A549 (cell line): Measurements from ENCODE around the gene BMPR2. TPM values are rescaled to one million over a fixed set of nuclear protein-coding genes. Genes with fewer than 3 reads are reported as not detected.

ENCODE experiments used
- ATAC-seq, 2 experiments: fragments of 200-7000 bp in 1 of 2; fragments of >200 bp in 1 of 2; cut with Nextera tagmentation in 1 of 2; cut with Tn5 transposase in 1 of 2; 3 replicates each; pipeline versions ENCODE4 v1.8.0 to v1.9.1; 2018 to 2020; ENCODE audit warnings: mild to moderate bottlenecking in 1 of 2, moderate library complexity in 1 of 2
- CTCF ChIA-PET: fragments of 300-600 bp; sonication (Branson Sonifier 250); formaldehyde crosslinking; extraction: SDS; loops from one replicate; lab custom pipeline; 2021; ENCODE audit warnings: antibody characterized with exemption, inconsistent platforms; lab: Yijun Ruan, JAX
- POLR2A ChIA-PET: fragments of 350-600 bp; formaldehyde crosslinking; extraction: SDS; loops from one replicate; lab custom pipeline; 2021; ENCODE audit warnings: antibody characterized with exemption, inconsistent platforms; lab: Yijun Ruan, JAX
- DNase-seq, 2 experiments: peaks; one replicate each; pipeline versions ENCODE4 v3.0.0 to v3.0.0-alpha.2; 2011 to 2016; ENCODE audit warnings: low read depth in 1 of 2, low spot score in 1 of 2
- FAIRE-seq: peaks from 2 replicates; lab custom pipeline; 2011; peaks lifted over from hg19 to GRCh38; lab: Jason Lieb, UNC
- H3K27ac ChIP-seq, 2 experiments: fragments of >200 bp; sonication (Bioruptor Twin); formaldehyde crosslinking; 3 replicates each; pipeline ENCODE4 v1.5.1; 2016 to 2017
- H3K4me1 ChIP-seq: fragments of >200 bp; sonication (Bioruptor Twin); formaldehyde crosslinking; 3 replicates; pipeline ENCODE4 v1.6.1; 2016
- H3K4me2 ChIP-seq: fragments of >200 bp; sonication (Bioruptor Twin); formaldehyde crosslinking; 3 replicates; pipeline ENCODE4 v1.6.1; 2016
- H3K4me3 ChIP-seq: fragments of >200 bp; sonication (Bioruptor Twin); formaldehyde crosslinking; 3 replicates; pipeline ENCODE4 v1.5.1; 2016
- H3K9me3 ChIP-seq: fragments of >200 bp; sonication (Bioruptor Twin); formaldehyde crosslinking; 3 replicates; pipeline ENCODE4 v1.6.1; 2016
- CBX2 ChIP-seq: fragments of 200-600 bp; sonication (generic); IDR thresholded peaks from 2 replicates; pipeline ENCODE4 v1.6.1; 2016; ENCODE audit warnings: low read depth, mild to moderate bottlenecking, borderline replicate concordance
- CBX8 ChIP-seq: fragments of 200-600 bp; sonication (generic); IDR thresholded peaks from 2 replicates; pipeline ENCODE4 v1.6.1; 2016
- CEBPB ChIP-seq, 2 experiments: fragments of >200 bp in 1 of 2; sonication (Bioruptor Twin) in 1 of 2; formaldehyde crosslinking in 1 of 2; IDR thresholded peaks; 2 replicates each; pipeline ENCODE4 v1.6.1; 2012 to 2016
- CHD4 ChIP-seq: fragments of 200-600 bp; sonication (generic); IDR thresholded peaks from 2 replicates; pipeline ENCODE4 v1.6.1; 2016; ENCODE audit warnings: antibody characterized with exemption, mild to moderate bottlenecking, borderline replicate concordance
- CTCF ChIP-seq: fragments of >200 bp; sonication (Bioruptor Twin); formaldehyde crosslinking; IDR thresholded peaks from 3 replicates; pipeline ENCODE4 v1.5.1; 2016
- E2F6 ChIP-seq: IDR thresholded peaks from 2 replicates; pipeline ENCODE4 v1.6.1; 2012; ENCODE audit warnings: low read depth, borderline replicate concordance
- EHF ChIP-seq: fragments of 250-450 bp; sonication (Bioruptor Pico); IDR thresholded peaks from 2 replicates; pipeline ENCODE4 v1.5.0; 2020; ENCODE audit warnings: mild to moderate bottlenecking
- EHMT2 ChIP-seq: fragments of 200-600 bp; sonication (generic); IDR thresholded peaks from 2 replicates; pipeline ENCODE4 v1.6.1; 2016; ENCODE audit warnings: antibody characterized with exemption, low read depth, mild to moderate bottlenecking, moderate library complexity
- ELK1 ChIP-seq: fragments of 150-350 bp; IDR thresholded peaks from 2 replicates; pipeline ENCODE4 v1.6.1; 2014; ENCODE audit warnings: low read depth, mild to moderate bottlenecking, low read length
- EP300 ChIP-seq, 2 experiments: fragments of >200 bp; sonication (Bioruptor Twin); formaldehyde crosslinking; IDR thresholded peaks; 2 replicates in 1 of 2; 3 replicates in 1 of 2; pipeline ENCODE4 v1.6.1; 2016 to 2017
- FOSB ChIP-seq: fragments of 250-450 bp; sonication (Bioruptor Pico); IDR thresholded peaks from 2 replicates; pipeline ENCODE4 v1.5.0; 2020; ENCODE audit warnings: mild to moderate bottlenecking, moderate library complexity
- GATA3 ChIP-seq: IDR thresholded peaks from 2 replicates; pipeline ENCODE4 v1.6.1; 2012; ENCODE audit warnings: borderline replicate concordance
- HES2 ChIP-seq: fragments of >200 bp; sonication (Bioruptor Twin); formaldehyde crosslinking; IDR thresholded peaks from 2 replicates; pipeline ENCODE4 v1.6.1; 2016
- HOXB5 ChIP-seq: fragments of 250-450 bp; sonication (Bioruptor Pico); IDR thresholded peaks from 2 replicates; pipeline ENCODE4 v1.5.0; 2020; ENCODE audit warnings: mild to moderate bottlenecking, moderate library complexity
- JUN ChIP-seq, 2 experiments: fragments of >200 bp; sonication (Bioruptor Twin); formaldehyde crosslinking; IDR thresholded peaks; 2 replicates in 1 of 2; 3 replicates in 1 of 2; pipeline ENCODE4 v1.6.1; 2016 to 2017
- JUNB ChIP-seq: fragments of >200 bp; sonication (Bioruptor Twin); formaldehyde crosslinking; IDR thresholded peaks from 2 replicates; pipeline ENCODE4 v1.6.1; 2016
- MAFK ChIP-seq: fragments of 450-650 bp; IDR thresholded peaks from 2 replicates; pipeline ENCODE4 v1.6.1; 2014; ENCODE audit not compliant: partially characterized antibody
- NPAS2 ChIP-seq: fragments of 250-450 bp; sonication (Bioruptor Pico); IDR thresholded peaks from 2 replicates; pipeline ENCODE4 v1.8.0; 2022; ENCODE audit warnings: mild to moderate bottlenecking, moderate library complexity, borderline replicate concordance
- PHF8 ChIP-seq: fragments of 200-600 bp; sonication (generic); IDR thresholded peaks from 2 replicates; pipeline ENCODE4 v1.6.1; 2016; ENCODE audit warnings: low read depth, mild to moderate bottlenecking, antibody characterized with exemption, moderate library complexity, borderline replicate concordance
- POLR2AphosphoS2 ChIP-seq: conservative IDR thresholded peaks from 2 replicates; pipeline ENCODE4 v1.6.1; 2012; ENCODE audit warnings: low read length, improper control_type of control experiment, inconsistent platforms
- RAD21 ChIP-seq, 2 experiments: fragments of >200 bp in 1 of 2; sonication (Bioruptor Twin) in 1 of 2; formaldehyde crosslinking in 1 of 2; IDR thresholded peaks in 1 of 2; conservative IDR thresholded peaks in 1 of 2; 2 replicates in 1 of 2; 3 replicates in 1 of 2; pipeline ENCODE4 v1.6.1; 2012 to 2018; ENCODE audit warnings: inconsistent platforms in 1 of 2
- RARB ChIP-seq: fragments of 250-450 bp; sonication (Bioruptor Pico); IDR thresholded peaks from 2 replicates; pipeline ENCODE4 v1.8.0; 2021; ENCODE audit warnings: mild to moderate bottlenecking, moderate library complexity
- REST ChIP-seq: fragments of 200-600 bp; sonication (generic); IDR thresholded peaks from 2 replicates; pipeline ENCODE4 v1.6.1; 2016; ENCODE audit warnings: antibody characterized with exemption, mild to moderate bottlenecking, moderate library complexity
- RFX5 ChIP-seq: fragments of 450-650 bp; IDR thresholded peaks from 2 replicates; pipeline ENCODE4 v1.7.1; 2014; ENCODE audit warnings: antibody characterized with exemption, mild to moderate bottlenecking, moderate library complexity
- SREBF2 ChIP-seq: fragments of 450-650 bp; IDR thresholded peaks from 2 replicates; pipeline ENCODE4 v1.6.1; 2014; ENCODE audit warnings: mild to moderate bottlenecking, moderate library complexity
- USF2 ChIP-seq: fragments of 450-650 bp; IDR thresholded peaks from 2 replicates; pipeline ENCODE4 v1.6.1; 2014; ENCODE audit warnings: antibody characterized with exemption
- ZC3H11A ChIP-seq: fragments of 450-650 bp; IDR thresholded peaks from 2 replicates; pipeline ENCODE4 v1.6.1; 2014; ENCODE audit warnings: antibody characterized with exemption, mild to moderate bottlenecking
- ZFP36 ChIP-seq: fragments of 450-650 bp; IDR thresholded peaks from 2 replicates; pipeline ENCODE4 v1.6.1; 2014; ENCODE audit warnings: borderline replicate concordance; ENCODE audit not compliant: partially characterized antibody
- WGBS: methylation state at CpG from one replicate; pipeline ENCODE4 v1.1.6; 2017; ENCODE audit errors: missing lambda C conversion rate; 5-methylcytosine and 5-hydroxymethylcytosine counted together
- polyA plus RNA-seq, 4 experiments: library from polyadenylated mRNA; depleted of rRNA in 3 of 4; stranded (reverse); fragments of >200 nt; fragmentation: RNase III in 1 of 4; extraction: RNeasy Plus Mini Kit Qiagen cat#74134 plus additional on column Dnase treatment in 1 of 4; gene quantifications; 2 replicates in 3 of 4; 3 replicates in 1 of 4; pipeline ENCODE4 v1.2.3, GENCODE V29; 2011 to 2017

Gene BMPR2
- polyA plus RNA-seq, 2 of the 4 experiments (the other 2 are of a cell fraction) = 13.9 to 46.3 TPM

GRCh38 chr2:202460119-202460518 lies 84.0 kb downstream of the BMPR2 start:
- POLR2A ChIA-PET = no interaction called here
- 85% methylated on average over 2 of the region's 2 CpGs for WGBS
- ATAC-seq = no peak
- TF ChIP-seq ZFP36 (no peak), EHF (CRISPR knock-in tag) (no peak), RAD21 (conservative IDR thresholded peaks at IDR 0.05 in 1 of 2, IDR thresholded peaks at IDR 0.05 in 1 of 2) (no peak), JUNB (no peak), NPAS2 (no peak), CTCF (no peak), CEBPB (IDR thresholded peaks at IDR 0.05) (no peak), SREBF2 (no peak)
- DNase-seq = no peak
- H3K4me3 ChIP-seq = no peak overlapping the region
- no peak overlapping the region for H3K4me2 ChIP-seq
- no peaks in the 10 kb centered on the region for H3K9me3 ChIP-seq
- no peak overlapping the region for H3K27ac ChIP-seq
- CTCF ChIA-PET = no interaction called here
- FAIRE-seq = no peak
- H3K4me1 ChIP-seq = no peaks in the 10 kb centered on the region

- no peak overlapping the region for H3K27ac ChIP-seq
- DNase-seq (no peak), FAIRE-seq (no peak), ATAC-seq (no peak)
- no peaks in the 10 kb centered on the region for H3K4me1 ChIP-seq
- no peak overlapping the region for H3K4me3 ChIP-seq
- CTCF ChIA-PET = no interaction called here
- POLR2A ChIA-PET = no interaction called here
- no peak for TF ChIP-seq JUN (IDR thresholded peaks at IDR 0.05)
- no peak for TF ChIP-seq ZFP36
- no peak for TF ChIP-seq POLR2AphosphoS2
- TF ChIP-seq HES2 = no peak
- TF ChIP-seq HOXB5 (CRISPR knock-in tag) = no peak
- no peak for TF ChIP-seq ELK1
- TF ChIP-seq PHF8 = no peak
- TF ChIP-seq REST = no peak
- H3K4me2 ChIP-seq = no peak overlapping the region
- 94% methylated on average over 1 of the region's 1 CpG for WGBS
- H3K9me3 ChIP-seq = no peaks in the 10 kb centered on the region
Measured at GRCh38 chr2:202479090-202479489, 103.0 kb downstream of the BMPR2 start.

GRCh38 chr2:202479610-202480009 lies 103.5 kb downstream of the BMPR2 start:
- no peak for ATAC-seq
- TF ChIP-seq CBX2 (no peak), FOSB (CRISPR knock-in tag) (no peak), RFX5 (no peak), RARB (CRISPR knock-in tag) (no peak), CBX8 (no peak), USF2 (no peak), ZC3H11A (no peak), NPAS2 (no peak), EHMT2 (no peak), EP300 (IDR thresholded peaks at IDR 0.05) (no peak), CHD4 (no peak), E2F6 (no peak), MAFK (no peak), GATA3 (no peak)

More at GRCh38 chr2:202479610-202480009, 103.5 kb downstream of the BMPR2 start:
- Histone ChIP-seq H3K4me2 (no peak overlapping the region), H3K9me3 (no peaks in the 10 kb centered on the region), H3K4me1 (no peaks in the 10 kb centered on the region), H3K27ac (no peak overlapping the region), H3K4me3 (no peak overlapping the region)
- FAIRE-seq (no peak), DNase-seq (no peak)
- CTCF ChIA-PET = no interaction called here
- 95% methylated on average over 1 of the region's 1 CpG for WGBS
- POLR2A ChIA-PET = no interaction called here
